ENCODE results near the gene EFNB2. TPM values are rescaled to one million over a fixed set of nuclear protein-coding genes. Genes with fewer than 3 reads are reported as not detected.

The EFNB2 gene
- total RNA-seq, 1 experiment from 2014 or later: 17.5 TPM

- no peaks in the 10 kb centered on the region for H3K27me3 ChIP-seq (ENCODE audit: insufficient read depth, low read depth)
- no peaks in the 10 kb centered on the region; the same call in 1 of the 2 replicates for H4K20me1 ChIP-seq (ENCODE audit: insufficient read depth)
- peaks cover 36% of the 10 kb centered on the region for H3K36me3 ChIP-seq (ENCODE audit: low read depth)
- no peaks in the 10 kb centered on the region for H3K9me3 ChIP-seq (ENCODE audit: insufficient read depth, low read depth)
- POLR2A ChIA-PET (ENCODE audit: unreplicated experiment): no interaction called here
- intact Hi-C loops (cut with micrococcal nuclease; ENCODE audit: unreplicated experiment): no loop called here
- no peak for DNase-seq
- H3K4me1 ChIP-seq (replicated peaks; ENCODE audit: insufficient read depth): no peaks in the 10 kb centered on the region
- BruUV-seq (replicated peaks): no TSS peak
- no peak overlapping the region for H2AFZ ChIP-seq
- no peak overlapping the region for H3K4me3 ChIP-seq
- peaks cover 96% of the 10 kb centered on the region for H3K79me2 ChIP-seq (ENCODE audit: low read depth)
- no peak overlapping the region for H3K4me2 ChIP-seq
- H3F3A ChIP-seq (ENCODE audit: insufficient read depth, low read depth): no peaks in the 10 kb centered on the region; the same call in 1 of the 2 replicates
- no peak overlapping the region for H3K27ac ChIP-seq
- CTCF ChIA-PET: no interaction called here
- TF ChIP-seq CTCF (conservative IDR thresholded peaks at IDR 0.05): no peak
- TF ChIP-seq EZH2 (IDR thresholded peaks at IDR 0.05; ENCODE audit: low read depth): no peak
- H3K9me2 ChIP-seq (ENCODE audit: insufficient read depth): no peaks in the 10 kb centered on the region
These were observed 36.3 kb downstream of the EFNB2 start for GRCh38 chr13:106499113-106499512.

GRCh38 chr13:106498571-106498970 is 36.9 kb downstream of the EFNB2 start:
- H4K20me1 ChIP-seq (ENCODE audit: insufficient read depth): no peaks in the 10 kb centered on the region; the same call in 1 of the 2 replicates
- ChIA-PET POLR2A (ENCODE audit: unreplicated experiment) (no interaction called here), CTCF (no interaction called here)
- no peaks in the 10 kb centered on the region for H3K9me3 ChIP-seq (ENCODE audit: insufficient read depth, low read depth)
- TF ChIP-seq EZH2 (IDR thresholded peaks at IDR 0.05; ENCODE audit: low read depth) (no peak), CTCF (conservative IDR thresholded peaks at IDR 0.05) (no peak)
- H3K4me1 ChIP-seq (replicated peaks; ENCODE audit: insufficient read depth): no peaks in the 10 kb centered on the region
- no peak for DNase-seq
- no peak overlapping the region for H3K4me3 ChIP-seq
- H3K4me2 ChIP-seq: no peak overlapping the region
- no peak overlapping the region for H3K27ac ChIP-seq
- H3F3A ChIP-seq (ENCODE audit: insufficient read depth, low read depth): no peaks in the 10 kb centered on the region
- H3K79me2 ChIP-seq (ENCODE audit: low read depth): peaks cover 95% of the 10 kb centered on the region
- no peaks in the 10 kb centered on the region for H3K27me3 ChIP-seq (ENCODE audit: insufficient read depth, low read depth)
- peaks cover 42% of the 10 kb centered on the region for H3K36me3 ChIP-seq (ENCODE audit: low read depth)
- no TSS peak for BruUV-seq (replicated peaks)
- no peak overlapping the region for H2AFZ ChIP-seq
- intact Hi-C loops (cut with micrococcal nuclease; ENCODE audit: unreplicated experiment): no loop called here
- no peaks in the 10 kb centered on the region for H3K9me2 ChIP-seq (ENCODE audit: insufficient read depth)

- Histone ChIP-seq H3K79me2 (ENCODE audit: low read depth) (peaks cover 91% of the 10 kb centered on the region), H4K20me1 (ENCODE audit: insufficient read depth) (no peaks in the 10 kb centered on the region; the same call in 1 of the 2 replicates), H2AFZ (no peak overlapping the region), H3K9me3 (ENCODE audit: insufficient read depth, low read depth) (no peaks in the 10 kb centered on the region), H3F3A (ENCODE audit: insufficient read depth, low read depth) (no peaks in the 10 kb centered on the region), H3K9me2 (ENCODE audit: insufficient read depth) (no peaks in the 10 kb centered on the region), H3K27ac (no peak overlapping the region), H3K27me3 (ENCODE audit: insufficient read depth, low read depth) (no peaks in the 10 kb centered on the region), H3K4me2 (no peak overlapping the region), H3K4me1 (replicated peaks; ENCODE audit: insufficient read depth) (no peaks in the 10 kb centered on the region), H3K36me3 (ENCODE audit: low read depth) (peaks cover 46% of the 10 kb centered on the region), H3K4me3 (no peak overlapping the region)
- TF ChIP-seq CTCF (conservative IDR thresholded peaks at IDR 0.05) (no peak), EZH2 (IDR thresholded peaks at IDR 0.05; ENCODE audit: low read depth) (no peak)
- no peak for DNase-seq
- intact Hi-C loops (cut with micrococcal nuclease; ENCODE audit: unreplicated experiment): no loop called here
- no TSS peak for BruUV-seq (replicated peaks)
- CTCF ChIA-PET: no interaction called here
- POLR2A ChIA-PET (ENCODE audit: unreplicated experiment): no interaction called here
These were observed 37.3 kb downstream of the EFNB2 start for GRCh38 chr13:106498158-106498557.
